ENCODE measurements around the gene SPATA16.

GRCh38 chr3:173103469-173103868 is 37.6 kb downstream of the SPATA16 start:
- TF ChIP-seq SP4 (CRISPR knock-in tag; IDR thresholded peaks at IDR 0.05) (no peak), CTCF (CRISPR knock-in tag; IDR thresholded peaks at IDR 0.05) (no peak), SNAPC5 (CRISPR knock-in tag; IDR thresholded peaks at IDR 0.05; ENCODE audit: borderline replicate concordance) (no peak)
